HG02870 (cell line): Measurements from ENCODE around the gene DPP9.

ENCODE experiments used
- ATAC-seq: cut with Tn5 transposase; IDR thresholded peaks from one replicate; pipeline ENCODE4 v1.9.1; 2021; ENCODE audit warnings: mild to moderate bottlenecking, moderate library complexity; ENCODE audit not compliant: unreplicated experiment

The DPP9 gene

DNA sequence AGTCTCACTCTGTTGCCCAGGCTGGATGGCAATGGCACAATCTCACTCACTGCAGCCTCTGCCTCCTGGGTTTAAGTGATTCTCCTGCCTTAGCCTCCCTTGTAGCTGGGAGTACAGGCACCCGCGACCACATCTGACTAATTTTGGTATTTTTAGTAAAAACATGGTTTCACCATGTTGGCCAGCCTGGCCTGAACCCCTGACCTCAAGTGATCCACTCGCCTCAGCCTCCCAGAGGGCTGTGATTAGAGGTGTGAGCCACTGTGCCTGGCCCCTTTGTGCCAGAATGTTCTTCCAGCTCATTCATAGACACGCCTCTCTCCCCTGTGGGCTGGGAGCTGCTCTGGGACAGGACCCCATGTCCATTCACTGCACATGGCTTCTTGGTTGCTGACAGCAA is 62.6 kb downstream of the DPP9 start:
- no peak for ATAC-seq

GRCh38 chr19:4660181-4660791 is 63.4 kb downstream of the DPP9 start:
- ATAC-seq, result no peak

DNA sequence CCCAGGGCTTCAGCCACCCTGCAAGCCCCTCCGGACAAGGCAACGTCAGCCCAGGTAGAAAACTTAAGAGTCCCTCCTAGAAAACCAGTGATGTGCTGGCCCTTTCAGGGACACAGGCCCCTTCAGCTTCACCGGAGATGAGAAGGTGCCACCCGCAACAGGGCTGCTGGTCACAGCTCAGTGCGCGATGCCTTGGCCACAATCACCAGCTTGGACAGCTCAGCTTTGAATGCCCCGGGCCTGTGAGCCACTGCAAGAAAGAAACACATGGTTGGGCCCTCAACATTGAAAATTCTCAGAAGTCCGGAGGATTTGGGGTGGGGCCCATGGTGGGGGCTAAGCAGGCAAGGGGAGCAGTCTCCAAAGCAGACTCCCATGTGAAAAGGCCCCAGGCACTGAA is 65.8 kb downstream of the DPP9 start:
- ATAC-seq, result no peak

GRCh38 chr19:4657262-4657661 is 66.4 kb downstream of the DPP9 start:
- ATAC-seq, result no peak

DNA sequence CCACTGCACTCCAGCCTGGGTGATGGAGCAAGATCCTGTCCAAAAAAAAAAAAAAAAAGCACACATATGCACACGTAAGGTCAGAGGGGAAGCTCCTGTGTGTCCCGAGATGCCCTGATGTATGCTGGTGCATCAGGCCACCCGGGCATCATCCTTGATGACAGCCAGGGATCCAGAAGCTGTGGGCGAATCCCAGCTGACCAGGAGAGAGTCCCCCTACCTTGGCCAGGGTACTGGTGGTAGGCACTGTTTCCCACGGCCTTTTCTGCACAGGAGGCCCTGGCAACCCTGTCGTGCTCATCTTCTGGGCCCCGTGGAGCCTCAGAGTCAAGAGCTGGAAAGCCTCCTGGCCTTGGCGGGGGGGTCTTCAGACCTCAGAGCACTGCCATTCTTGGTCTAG is 67.5 kb downstream of the DPP9 start:
- ATAC-seq, result no peak

GRCh38 chr19:4654437-4655361 is 68.9 kb downstream of the DPP9 start:
- no peak for ATAC-seq

- no peak for ATAC-seq
These were observed 69.7 kb downstream of the DPP9 start for GRCh38 chr19:4653793-4654436.

- ATAC-seq, result no peak
These were observed 71.6 kb downstream of the DPP9 start for GRCh38 chr19:4652075-4652474.

GRCh38 chr19:4650159-4650558 is 73.5 kb downstream of the DPP9 start:
- no peak for ATAC-seq

DNA sequence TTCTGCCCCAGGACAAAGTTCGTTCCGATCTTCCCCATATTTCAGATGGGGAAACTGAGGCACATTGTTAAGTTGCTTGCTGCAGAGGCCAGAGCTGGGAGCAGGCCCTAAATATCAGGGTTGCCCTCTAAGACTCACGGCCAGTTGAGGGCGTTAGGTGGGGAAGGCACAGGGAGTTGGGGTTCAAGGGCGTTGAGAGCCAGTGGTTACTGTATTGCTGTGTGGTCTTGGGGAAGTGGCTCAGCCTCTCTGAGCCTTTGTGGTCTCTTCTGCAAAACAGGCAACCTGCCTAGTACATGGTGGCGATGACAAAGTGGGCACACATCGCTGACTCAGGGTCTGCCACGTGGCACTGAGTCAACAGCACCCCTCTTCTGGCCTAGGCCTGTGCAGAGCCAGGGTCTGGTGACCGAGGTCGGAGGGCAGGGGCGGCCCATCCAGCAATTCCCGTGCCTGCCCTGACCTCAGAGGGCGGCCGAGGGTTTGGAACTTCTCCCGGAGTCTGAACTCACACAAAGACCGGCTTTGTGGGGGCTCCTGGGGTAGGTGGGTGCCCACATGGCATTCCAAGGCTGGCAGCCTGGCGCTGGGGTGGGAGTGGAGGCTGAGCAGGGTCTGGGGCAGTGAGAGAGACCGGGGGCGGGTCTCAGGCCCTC is 74.1 kb downstream of the DPP9 start:
- no peak for ATAC-seq

- ATAC-seq, result no peak
These were observed 75.7 kb downstream of the DPP9 start for GRCh38 chr19:4647676-4648644.

GRCh38 chr19:4645718-4646117 is 77.9 kb downstream of the DPP9 start:
- no peak for ATAC-seq

DNA sequence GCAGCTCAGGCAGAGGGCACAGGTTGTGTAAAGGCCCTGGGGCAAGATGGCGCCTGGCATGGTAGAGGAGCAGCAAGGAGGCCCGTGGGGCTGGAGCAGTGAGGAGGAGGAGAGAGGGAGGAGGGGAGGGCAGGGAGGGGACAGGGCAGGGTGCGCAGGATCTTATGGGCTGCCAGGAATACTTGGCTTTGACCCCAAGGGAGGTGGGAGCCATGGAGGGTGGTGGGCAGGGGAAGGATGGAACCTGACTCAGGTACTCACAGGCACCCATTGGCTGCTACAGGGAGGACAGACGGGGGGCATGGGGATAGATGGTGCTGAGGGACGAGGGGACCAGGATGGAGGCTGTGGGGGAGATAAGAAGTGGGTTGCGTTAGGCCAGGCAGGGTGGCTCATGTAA is 81.0 kb downstream of the DPP9 start:
- no peak for ATAC-seq

- no peak for ATAC-seq
These were observed 82.5 kb downstream of the DPP9 start for GRCh38 chr19:4641132-4641531.

- no peak for ATAC-seq
These were observed 83.2 kb downstream of the DPP9 start for GRCh38 chr19:4640247-4641000.

DNA sequence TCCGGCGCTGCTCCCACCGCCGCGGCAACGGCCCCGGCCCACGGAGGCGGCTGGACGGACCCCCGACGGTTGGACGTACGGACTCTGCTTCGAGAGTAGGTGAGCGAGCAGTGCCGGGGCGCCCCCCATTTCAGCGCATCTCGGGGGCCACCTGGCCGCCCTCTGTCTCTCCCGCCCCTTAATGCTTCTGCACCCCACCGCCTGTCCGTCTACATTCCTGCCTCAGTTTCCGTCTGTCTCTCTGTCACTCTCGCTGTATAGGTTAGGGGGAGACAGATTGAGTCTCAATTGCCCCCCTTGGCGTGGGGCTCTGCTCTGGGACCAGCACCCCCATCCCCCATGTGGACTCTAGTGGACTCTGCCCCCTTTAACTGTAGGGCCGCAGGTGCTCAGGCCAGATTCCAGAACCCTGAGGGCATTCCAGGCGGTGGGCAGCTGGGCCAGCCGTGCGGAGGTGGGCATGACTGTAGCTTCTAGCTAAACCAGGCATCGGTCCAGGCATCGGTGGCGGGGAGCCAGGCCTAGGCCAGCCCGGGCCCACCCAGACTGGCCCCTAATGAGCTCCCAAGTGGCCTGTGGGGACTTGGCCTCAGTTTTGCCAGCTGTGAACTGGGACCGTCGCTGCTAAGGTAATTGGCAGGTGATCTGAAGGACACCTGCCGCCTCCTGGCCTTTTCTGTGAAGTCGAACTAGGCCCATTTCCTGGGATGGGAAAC is 84.0 kb downstream of the DPP9 start:
- ATAC-seq, result peak; percentile 21

DNA sequence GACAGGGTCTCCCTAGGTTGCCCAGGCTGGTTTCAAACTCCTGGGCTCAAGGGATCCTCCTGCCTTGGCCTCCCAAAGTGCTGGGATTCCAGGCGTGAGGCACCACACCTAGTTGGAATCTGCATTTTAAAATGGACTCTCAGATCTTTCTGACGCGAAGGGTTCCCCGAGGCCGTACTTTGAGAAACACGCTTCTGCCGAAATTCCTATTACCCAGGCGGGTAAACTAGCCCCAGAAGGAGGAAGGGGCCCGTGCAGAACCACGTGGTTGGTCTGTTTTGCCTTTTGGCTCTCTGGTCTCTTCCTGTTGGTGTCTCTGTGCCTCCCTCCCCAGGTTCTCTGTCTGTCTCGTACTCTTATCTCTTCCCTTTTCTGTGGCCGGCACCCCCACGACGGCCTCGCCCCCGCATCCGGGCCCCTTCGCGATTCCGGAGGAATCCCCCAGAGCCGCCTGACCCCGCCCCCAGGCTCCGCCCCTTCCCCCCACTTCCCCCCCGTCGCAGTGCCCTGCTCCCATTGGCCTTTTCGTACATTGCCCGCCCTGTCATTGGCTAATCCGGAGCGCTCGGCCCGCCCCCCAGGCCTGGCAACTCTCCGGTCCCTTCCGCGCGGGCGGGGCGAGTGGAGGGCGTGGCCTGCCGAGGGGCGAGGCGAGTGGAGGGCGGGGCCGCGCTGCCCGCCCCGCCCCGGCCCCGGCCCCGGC is 84.7 kb downstream of the DPP9 start, which contains the start of gene TNFAIP8L1:
Gene TNFAIP8L1, plus strand, starts transcription at position 689 of the 703 bp plus-strand sequence. CDS start 12,354 bp downstream, outside the sequence.
- ATAC-seq, result peak; percentile 77

DNA sequence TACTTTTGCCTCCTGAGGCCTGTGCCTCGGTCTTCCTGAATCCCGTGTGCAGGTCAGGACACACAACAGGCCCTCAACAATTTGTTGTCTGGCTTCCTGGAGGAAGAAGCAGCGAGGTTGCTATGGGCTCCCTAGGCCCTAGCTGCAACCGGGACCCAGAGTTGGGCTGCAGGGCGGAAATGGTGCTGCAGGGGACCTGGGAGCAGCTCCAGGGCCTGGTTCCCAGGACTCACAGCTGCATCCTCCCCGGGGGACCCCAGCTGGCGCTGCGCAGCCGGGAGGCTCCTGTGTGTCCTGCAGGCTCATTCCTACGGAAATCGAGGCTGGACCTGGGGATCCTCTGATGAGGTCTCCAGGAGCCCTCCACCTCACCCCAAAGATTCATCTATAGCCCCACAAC is 85.3 kb downstream of the DPP9 start:
- ATAC-seq, result no peak
